Measurements from ENCODE around the gene CCR2.
"Not testable (repeated sequence)": the region's sequence is repeated elsewhere in the genome, so short reads cannot be mapped to it uniquely, and the experiment has no call there.

CCR2 gene

GRCh38 chr3:46353647-46354410 lies at the start of gene CCR2:
TSS of gene CCR2 (plus strand) at chr3:46354111. CDS start at chr3:46357528, 3,417 bp downstream.
- no peak for DNase-seq (ENCODE audit: low spot score)

- DNase-seq (ENCODE audit: low spot score) = no peak
These were observed 49.2 kb upstream of the CCR2 start for GRCh38 chr3:46304739-46305138.

- DNase-seq (ENCODE audit: low spot score) = no peak
These were observed 40.9 kb upstream of the CCR2 start for GRCh38 chr3:46312991-46313390.

- DNase-seq (ENCODE audit: low spot score) = no peak
These were observed 39.4 kb upstream of the CCR2 start for GRCh38 chr3:46314517-46314916.

- no peak for DNase-seq (ENCODE audit: low spot score)
These were observed 37.7 kb upstream of the CCR2 start for GRCh38 chr3:46316206-46316605.

GRCh38 chr3:46318207-46318927 lies 35.5 kb upstream of the CCR2 start:
- DNase-seq (ENCODE audit: low spot score) = no peak

- DNase-seq (ENCODE audit: low spot score) = no peak
These were observed 32.3 kb upstream of the CCR2 start for GRCh38 chr3:46321461-46322104.

GRCh38 chr3:46324036-46324435 lies 29.9 kb upstream of the CCR2 start:
- DNase-seq (ENCODE audit: low spot score) = no peak

- no peak for DNase-seq (ENCODE audit: low spot score)
These were observed 28.1 kb upstream of the CCR2 start for GRCh38 chr3:46325645-46326300.

- DNase-seq (ENCODE audit: low spot score) = not testable (repeated sequence)
These were observed 23.2 kb upstream of the CCR2 start for GRCh38 chr3:46330676-46331075.

- DNase-seq (ENCODE audit: low spot score) = peak; percentile 14
These were observed 19.0 kb upstream of the CCR2 start for GRCh38 chr3:46334741-46335478.

- no peak for DNase-seq (ENCODE audit: low spot score)
These were observed 18.4 kb upstream of the CCR2 start for GRCh38 chr3:46335541-46335940.

GRCh38 chr3:46337911-46338310 lies 16.0 kb upstream of the CCR2 start:
- DNase-seq (ENCODE audit: low spot score) = no peak

- no peak for DNase-seq (ENCODE audit: low spot score)
These were observed 15.1 kb upstream of the CCR2 start for GRCh38 chr3:46338840-46339239.

GRCh38 chr3:46344476-46344875 lies 9.4 kb upstream of the CCR2 start:
- DNase-seq (ENCODE audit: low spot score) = no peak

- DNase-seq (ENCODE audit: low spot score) = no peak
These were observed 5.0 kb upstream of the CCR2 start for GRCh38 chr3:46348823-46349482.

- no peak for DNase-seq (ENCODE audit: low spot score)
These were observed 4.2 kb upstream of the CCR2 start for GRCh38 chr3:46349484-46350261.

GRCh38 chr3:46350262-46350565 lies 3.7 kb upstream of the CCR2 start:
- DNase-seq (ENCODE audit: low spot score) = no peak

- DNase-seq (ENCODE audit: low spot score) = no peak
These were observed 2.3 kb upstream of the CCR2 start for GRCh38 chr3:46351646-46352045.

- DNase-seq (ENCODE audit: low spot score) = no peak
These were observed 821 bp upstream of the CCR2 start for GRCh38 chr3:46353090-46353489.

- DNase-seq (ENCODE audit: low spot score) = no peak
These were observed 567 bp downstream of the CCR2 start for GRCh38 chr3:46354478-46354877.
